SK-N-SH (cell line): ENCODE results near the gene ZNF664. TPM values are rescaled to one million over a fixed set of nuclear protein-coding genes. Genes with fewer than 3 reads are reported as not detected.

Experiments
- CTCF ChIA-PET: fragments of 300-600, 350-600 bp; formaldehyde crosslinking; extraction: SDS; loops from one replicate; lab custom pipeline; 2021; lab: Yijun Ruan, JAX
- POLR2A ChIA-PET: fragments of 350-600 bp; sonication (Branson Sonifier 250); formaldehyde crosslinking; extraction: SDS; loops from one replicate; lab custom pipeline; 2020; ENCODE audit warnings: antibody characterized with exemption, inconsistent platforms; lab: Yijun Ruan, JAX
- DNase-seq: peaks from one replicate; pipeline ENCODE4 v3.0.0; 2012
- H2AFZ ChIP-seq: fragments of 200-600 bp; sonication (generic); 2 replicates; pipeline ENCODE4 v1.8.1; 2016; ENCODE audit warnings: antibody characterized with exemption, mild to moderate bottlenecking, low read depth
- H3F3A ChIP-seq: fragments of 200-600 bp; sonication (generic); replicated peaks from 2 replicates; pipeline ENCODE3; 2016; ENCODE audit warnings: antibody characterized with exemption, mild to moderate bottlenecking; ENCODE audit not compliant: insufficient read depth
- H3K27ac ChIP-seq, 2 experiments: fragments of 200-500 bp in 1 of 2; fragments of 200-600 bp in 1 of 2; sonication (Bioruptor generic) in 1 of 2; sonication (generic), shearing (Covaris generic) in 1 of 2; 2 replicates each; pipeline versions ENCODE4 v1.5.1 to v1.6.1; 2014 to 2016; ENCODE audit warnings: low read depth in 2 of 2, inconsistent platforms in 1 of 2, low read length in 1 of 2, mild to moderate bottlenecking in 1 of 2, mixed read lengths in 1 of 2
- H3K27me3 ChIP-seq: fragments of 200-600 bp; sonication (generic), shearing (Covaris generic); 2 replicates; pipeline ENCODE4 v1.6.1; 2016; ENCODE audit warnings: mixed run types; ENCODE audit not compliant: insufficient read depth
- H3K36me3 ChIP-seq, 2 experiments: fragments of 200-500 bp in 1 of 2; fragments of 200-600 bp in 1 of 2; sonication (Bioruptor generic) in 1 of 2; sonication (generic) in 1 of 2; replicated peaks in 1 of 2; 2 replicates each; pipeline versions ENCODE3 to v1.5.1; 2014 to 2016; ENCODE audit warnings: low read length in 1 of 2, mild to moderate bottlenecking in 1 of 2; ENCODE audit not compliant: insufficient read depth in 2 of 2, control insufficient read depth in 1 of 2
- H3K4me1 ChIP-seq, 2 experiments: fragments of 200-500 bp in 1 of 2; fragments of 200-600 bp in 1 of 2; sonication (Bioruptor generic) in 1 of 2; sonication (generic), shearing (Covaris generic) in 1 of 2; 2 replicates each; pipeline versions ENCODE4 v1.5.1 to v1.6.1; 2014 to 2016; ENCODE audit warnings: low read depth in 1 of 2, low read length in 1 of 2, mixed run types in 1 of 2; ENCODE audit not compliant: insufficient read depth in 2 of 2, control insufficient read depth in 1 of 2
- H3K4me2 ChIP-seq: fragments of 200-600 bp; sonication (generic), shearing (Covaris generic); 2 replicates; pipeline ENCODE4 v1.6.1; 2017; ENCODE audit warnings: mixed run types
- H3K4me3 ChIP-seq, 2 experiments: fragments of 200-500 bp in 1 of 2; fragments of 200-600 bp in 1 of 2; sonication (Bioruptor generic) in 1 of 2; sonication (generic), shearing (Covaris generic) in 1 of 2; 2 replicates each; pipeline versions ENCODE4 v1.5.1 to v1.8.1; 2014 to 2016; ENCODE audit warnings: low read depth in 2 of 2, inconsistent platforms in 1 of 2, low read length in 1 of 2, mild to moderate bottlenecking in 1 of 2, mixed read lengths in 1 of 2, moderate library complexity in 1 of 2
- H3K79me2 ChIP-seq: fragments of 200-600 bp; sonication (generic); 2 replicates; pipeline ENCODE4 v1.8.1; 2017; ENCODE audit warnings: mild to moderate bottlenecking; ENCODE audit not compliant: insufficient read depth
- H3K9ac ChIP-seq: fragments of 200-600 bp; sonication (generic); 2 replicates; pipeline ENCODE4 v1.6.1; 2017; ENCODE audit warnings: mixed run types
- H3K9me2 ChIP-seq: fragments of 200-600 bp; sonication (generic); 2 replicates; pipeline ENCODE4 v1.6.1; 2017; ENCODE audit warnings: mixed run types
- H3K9me3 ChIP-seq: fragments of 200-600 bp; sonication (generic); 2 replicates; pipeline ENCODE4 v1.6.1; 2017; ENCODE audit warnings: mixed run types, mild to moderate bottlenecking, moderate library complexity
- H4K20me1 ChIP-seq: fragments of 200-600 bp; sonication (generic); 2 replicates; pipeline ENCODE4 v1.6.1; 2017; ENCODE audit warnings: mild to moderate bottlenecking, mixed run types; ENCODE audit not compliant: insufficient read depth
- CHD2 ChIP-seq: fragments of 150-350 bp; IDR thresholded peaks from 2 replicates; pipeline ENCODE4 v1.6.1; 2018; ENCODE audit warnings: low read length; ENCODE audit not compliant: partially characterized antibody
- EP300 ChIP-seq, 2 experiments: IDR thresholded peaks; 2 replicates each; pipeline versions ENCODE4 v1.4.0 to v1.6.1; 2012; ENCODE audit warnings: borderline replicate concordance in 1 of 2, low read depth in 1 of 2, low read length in 1 of 2
- EZH2phosphoT487 ChIP-seq: fragments of 200-600 bp; sonication (generic); IDR thresholded peaks from 2 replicates; pipeline ENCODE4 v1.6.1; 2017; ENCODE audit warnings: low read depth, mixed run types, mild to moderate bottlenecking, antibody characterized with exemption, moderate library complexity, borderline replicate concordance
- FOXJ3 ChIP-seq: sonication (generic); formaldehyde crosslinking; IDR thresholded peaks from 2 replicates; pipeline ENCODE4 v1.5.1; 2020; ENCODE audit warnings: mild to moderate bottlenecking, missing genetic modification reagents
- FOXM1 ChIP-seq: IDR thresholded peaks from 2 replicates; pipeline ENCODE4 v1.4.0; 2012; ENCODE audit warnings: low read depth, mild to moderate bottlenecking
- GABPA ChIP-seq: IDR thresholded peaks from 2 replicates; pipeline ENCODE4 v1.4.0; 2012; ENCODE audit warnings: low read depth, mild to moderate bottlenecking
- GATA2 ChIP-seq: sonication (generic); formaldehyde crosslinking; IDR thresholded peaks from 2 replicates; pipeline ENCODE4 v1.5.0; 2020; ENCODE audit warnings: mild to moderate bottlenecking, missing genetic modification reagents
- MXI1 ChIP-seq: IDR thresholded peaks from 2 replicates; pipeline ENCODE4 v1.6.1; 2012; ENCODE audit warnings: mild to moderate bottlenecking, low read depth, low read length, improper control_type of control experiment
- POLR2AphosphoS5 ChIP-seq: IDR thresholded peaks from 2 replicates; pipeline ENCODE4 v1.6.1; 2012; ENCODE audit warnings: low read depth, low read length
- RCOR1 ChIP-seq: fragments of 150-350 bp; IDR thresholded peaks from 2 replicates; pipeline ENCODE4 v1.6.1; 2017; ENCODE audit warnings: antibody characterized with exemption, low read length
- RFX5 ChIP-seq: IDR thresholded peaks from 2 replicates; pipeline ENCODE4 v1.6.1; 2012; ENCODE audit warnings: mild to moderate bottlenecking, improper control_type of control experiment, low read length
- RXRA ChIP-seq: IDR thresholded peaks from 2 replicates; pipeline ENCODE4 v1.4.0; 2012; ENCODE audit warnings: low read depth, mild to moderate bottlenecking, borderline replicate concordance
- SIN3A ChIP-seq: IDR thresholded peaks from 2 replicates; pipeline ENCODE4 v1.6.1; 2012; ENCODE audit warnings: low read depth, mild to moderate bottlenecking, low read length, moderate library complexity, borderline replicate concordance
- SMC3 ChIP-seq: IDR thresholded peaks from 2 replicates; pipeline ENCODE4 v1.6.1; 2012; ENCODE audit warnings: low read depth, low read length, improper control_type of control experiment
- TAF1 ChIP-seq: IDR thresholded peaks from 2 replicates; pipeline ENCODE4 v1.6.1; 2012; ENCODE audit warnings: low read depth, mild to moderate bottlenecking, low read length, moderate library complexity, borderline replicate concordance
- TCF12 ChIP-seq: IDR thresholded peaks from 2 replicates; pipeline ENCODE4 v1.4.0; 2012
- YY1 ChIP-seq: IDR thresholded peaks from 2 replicates; pipeline ENCODE4 v1.4.0; 2012; ENCODE audit warnings: low read depth, mild to moderate bottlenecking
- ZBTB33 ChIP-seq: IDR thresholded peaks from 2 replicates; pipeline ENCODE4 v1.4.0; 2012; ENCODE audit warnings: low read depth, borderline replicate concordance
- WGBS: methylation state at CpG from one replicate; pipeline ENCODE4 v1.1.6; 2017; ENCODE audit warnings: low lambda C conversion rate; 5-methylcytosine and 5-hydroxymethylcytosine counted together
- polyA plus RNA-seq, 3 experiments: library from polyadenylated mRNA; depleted of rRNA; stranded (reverse); fragments of >200 nt; gene quantifications; 2 replicates each; pipeline ENCODE4 v1.2.3, GENCODE V29; 2012
- TF ChIP-seq, protein P1 (sequence below): IDR thresholded peaks from 2 replicates; pipeline ENCODE4 v1.4.0; 2012; ENCODE audit warnings: low read depth, borderline replicate concordance
- TF ChIP-seq, protein P2 (sequence below): fragments of 150-350 bp; IDR thresholded peaks from 2 replicates; pipeline ENCODE4 v1.6.1; 2016; ENCODE audit warnings: mild to moderate bottlenecking, low read depth, low read length
- TF ChIP-seq, protein P3 (sequence below): IDR thresholded peaks from 2 replicates; pipeline ENCODE4 v1.4.0; 2012; ENCODE audit warnings: low read depth
- TF ChIP-seq, protein P4 (sequence below): IDR thresholded peaks from 2 replicates; pipeline ENCODE4; 2012

ZNF664 gene
- polyA plus RNA-seq, 1 of the 3 experiments (the other 2 are of a cell fraction), result 34.9 TPM

DNA sequence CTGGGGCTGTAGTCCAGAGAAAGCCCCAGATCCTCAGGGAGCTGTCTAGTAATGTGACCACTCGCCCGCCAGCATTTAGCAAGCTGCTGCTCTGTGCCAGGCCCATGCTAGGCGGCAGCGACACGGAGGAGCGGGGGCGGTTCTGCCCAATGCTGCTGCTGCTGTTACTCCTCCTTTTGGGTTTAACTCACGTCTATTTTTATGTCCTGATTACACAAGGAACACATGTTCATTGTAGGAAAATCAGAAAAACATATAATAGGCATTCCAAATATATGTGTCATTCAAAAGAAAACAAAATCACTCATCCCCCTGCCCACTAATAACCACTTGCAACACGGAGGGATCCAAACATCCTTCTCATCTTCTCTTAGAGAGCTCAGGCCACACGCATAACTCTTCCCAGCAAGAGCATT lies 30.8 kb upstream of the ZNF664 start:
- H3K9me3 ChIP-seq, result no peaks in the 10 kb centered on the region
- 89% methylated on average over 10 of the region's 10 CpGs for WGBS
- H3K4me1 ChIP-seq, result no peaks in the 10 kb centered on the region; a peak in 1 of 4 replicates
- peaks cover 16 to 61% of the 10 kb centered on the region in 2 experiments for H3K36me3 ChIP-seq
- no peak overlapping the region for H3K4me3 ChIP-seq
- H3K27ac ChIP-seq, result peak overlapping the region in 1 of 2 experiments; percentile 35; a peak in 1 of 4 replicates
- DNase-seq, result no peak
- H3F3A ChIP-seq, result no peaks in the 10 kb centered on the region
- H2AFZ ChIP-seq, result no peak overlapping the region
- CTCF ChIA-PET, result interaction anchor here (0.6 to 1.5 kb wide), 2 partner anchors 43 to 1405 kb away, joined by 3 read pairs; no protein-coding TSS in a partner anchor
- H3K9ac ChIP-seq, result no peak overlapping the region
- no peak overlapping the region for H3K4me2 ChIP-seq
- no peaks in the 10 kb centered on the region for H3K9me2 ChIP-seq
- TF ChIP-seq, protein P1, sequence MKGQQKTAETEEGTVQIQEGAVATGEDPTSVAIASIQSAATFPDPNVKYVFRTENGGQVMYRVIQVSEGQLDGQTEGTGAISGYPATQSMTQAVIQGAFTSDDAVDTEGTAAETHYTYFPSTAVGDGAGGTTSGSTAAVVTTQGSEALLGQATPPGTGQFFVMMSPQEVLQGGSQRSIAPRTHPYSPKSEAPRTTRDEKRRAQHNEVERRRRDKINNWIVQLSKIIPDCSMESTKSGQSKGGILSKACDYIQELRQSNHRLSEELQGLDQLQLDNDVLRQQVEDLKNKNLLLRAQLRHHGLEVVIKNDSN, result no peak
- TF ChIP-seq MXI1 (no peak), FOXM1 (no peak), EZH2phosphoT487 (no peak), TCF12 (no peak)
- TF ChIP-seq, protein P2, sequence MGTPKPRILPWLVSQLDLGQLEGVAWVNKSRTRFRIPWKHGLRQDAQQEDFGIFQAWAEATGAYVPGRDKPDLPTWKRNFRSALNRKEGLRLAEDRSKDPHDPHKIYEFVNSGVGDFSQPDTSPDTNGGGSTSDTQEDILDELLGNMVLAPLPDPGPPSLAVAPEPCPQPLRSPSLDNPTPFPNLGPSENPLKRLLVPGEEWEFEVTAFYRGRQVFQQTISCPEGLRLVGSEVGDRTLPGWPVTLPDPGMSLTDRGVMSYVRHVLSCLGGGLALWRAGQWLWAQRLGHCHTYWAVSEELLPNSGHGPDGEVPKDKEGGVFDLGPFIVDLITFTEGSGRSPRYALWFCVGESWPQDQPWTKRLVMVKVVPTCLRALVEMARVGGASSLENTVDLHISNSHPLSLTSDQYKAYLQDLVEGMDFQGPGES, result no peak
- no peaks in the 10 kb centered on the region for H3K27me3 ChIP-seq
- POLR2A ChIA-PET, result no interaction called here
- H3K79me2 ChIP-seq, result no peaks in the 10 kb centered on the region; the same call in 1 of the 2 replicates
- H4K20me1 ChIP-seq, result no peaks in the 10 kb centered on the region

GRCh38 chr12:123942911-123943648 lies 29.9 kb upstream of the ZNF664 start:
- no peak overlapping the region for H3K4me3 ChIP-seq
- H2AFZ ChIP-seq, result no peak overlapping the region
- H4K20me1 ChIP-seq, result 0 out of 2 replicates have a peak, but pooled peaks cover 2% of the 10 kb centered on the region
- H3K27ac ChIP-seq, result peak overlapping the region in 1 of 2 experiments; percentile 35; a peak in 2 of 4 replicates
- 100% methylated on average over 5 of the region's 16 CpGs for WGBS
- peaks cover 16 to 57% of the 10 kb centered on the region in 2 experiments for H3K36me3 ChIP-seq
- no peaks in the 10 kb centered on the region for H3F3A ChIP-seq
- ChIA-PET CTCF (no interaction called here), POLR2A (no interaction called here)
- H3K9ac ChIP-seq, result no peak overlapping the region
- no peaks in the 10 kb centered on the region; a peak in 1 of 4 replicates for H3K4me1 ChIP-seq
- no peaks in the 10 kb centered on the region; the same call in 1 of the 2 replicates for H3K79me2 ChIP-seq
- no peaks in the 10 kb centered on the region for H3K9me3 ChIP-seq
- no peaks in the 10 kb centered on the region for H3K9me2 ChIP-seq
- no peak overlapping the region for H3K4me2 ChIP-seq
- TF ChIP-seq SMC3 (no peak), TCF12 (no peak), TAF1 (no peak), SIN3A (no peak), POLR2AphosphoS5 (no peak), YY1 (no peak), RCOR1 (no peak), ZBTB33 (no peak), RFX5 (no peak), GABPA (no peak), GATA2 (CRISPR knock-in tag) (no peak), RXRA (no peak), EP300 (IDR thresholded peaks at IDR 0.05; ENCODE audit: borderline replicate concordance in 1 of 2, low read depth in 1 of 2, low read length in 1 of 2) (no peak), FOXM1 (no peak), CHD2 (no peak), FOXJ3 (CRISPR knock-in tag) (no peak)
- TF ChIP-seq, protein P3, sequence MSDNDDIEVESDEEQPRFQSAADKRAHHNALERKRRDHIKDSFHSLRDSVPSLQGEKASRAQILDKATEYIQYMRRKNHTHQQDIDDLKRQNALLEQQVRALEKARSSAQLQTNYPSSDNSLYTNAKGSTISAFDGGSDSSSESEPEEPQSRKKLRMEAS, result no peak
- TF ChIP-seq, protein P4, sequence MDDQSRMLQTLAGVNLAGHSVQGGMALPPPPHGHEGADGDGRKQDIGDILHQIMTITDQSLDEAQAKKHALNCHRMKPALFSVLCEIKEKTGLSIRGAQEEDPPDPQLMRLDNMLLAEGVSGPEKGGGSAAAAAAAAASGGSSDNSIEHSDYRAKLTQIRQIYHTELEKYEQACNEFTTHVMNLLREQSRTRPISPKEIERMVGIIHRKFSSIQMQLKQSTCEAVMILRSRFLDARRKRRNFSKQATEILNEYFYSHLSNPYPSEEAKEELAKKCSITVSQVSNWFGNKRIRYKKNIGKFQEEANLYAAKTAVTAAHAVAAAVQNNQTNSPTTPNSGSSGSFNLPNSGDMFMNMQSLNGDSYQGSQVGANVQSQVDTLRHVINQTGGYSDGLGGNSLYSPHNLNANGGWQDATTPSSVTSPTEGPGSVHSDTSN, result no peak
- no peaks in the 10 kb centered on the region for H3K27me3 ChIP-seq
- no peak for DNase-seq
